Measurements from ENCODE around the gene GRM3.

Gene GRM3

GRCh38 chr7:86790383-86790782 is 146.7 kb downstream of the GRM3 start:
- DNase-seq, result no peak

- DNase-seq, result no peak
Observed at GRCh38 chr7:86792260-86792659, 148.6 kb downstream of the GRM3 start.

- DNase-seq, result no peak
Observed at GRCh38 chr7:86793136-86793535, 149.4 kb downstream of the GRM3 start.

GRCh38 chr7:86814661-86815379 is 171.1 kb downstream of the GRM3 start:
- DNase-seq, result no peak

GRCh38 chr7:86815556-86815955 is 171.8 kb downstream of the GRM3 start:
- DNase-seq, result no peak

GRCh38 chr7:86818903-86819302 is 175.2 kb downstream of the GRM3 start:
- DNase-seq, result no peak

- DNase-seq, result no peak
Observed at GRCh38 chr7:86823769-86824168, 180.1 kb downstream of the GRM3 start.

- DNase-seq, result no peak
Observed at GRCh38 chr7:86825264-86825663, 181.6 kb downstream of the GRM3 start.

GRCh38 chr7:86826948-86827347 is 183.2 kb downstream of the GRM3 start:
- DNase-seq, result no peak

- DNase-seq, result no peak
Observed at GRCh38 chr7:86833360-86833759, 189.7 kb downstream of the GRM3 start.

GRCh38 chr7:86837235-86837634 is 193.5 kb downstream of the GRM3 start:
- no peak for DNase-seq

- DNase-seq, result no peak
Observed at GRCh38 chr7:86844608-86845007, 200.9 kb downstream of the GRM3 start.

- no peak for DNase-seq
Observed at GRCh38 chr7:86846494-86847190, 202.9 kb downstream of the GRM3 start.

GRCh38 chr7:86848226-86848625 is 204.5 kb downstream of the GRM3 start:
- DNase-seq, result no peak

GRCh38 chr7:86851566-86851965 is 207.9 kb downstream of the GRM3 start:
- no peak for DNase-seq

- DNase-seq, result no peak
Observed at GRCh38 chr7:86863452-86863851, 219.7 kb downstream of the GRM3 start.

GRCh38 chr7:86867163-86867762 is 223.6 kb downstream of the GRM3 start:
- no peak for DNase-seq

GRCh38 chr7:86876146-86876545 is 232.4 kb downstream of the GRM3 start:
- DNase-seq, result no peak

GRCh38 chr7:86884152-86884551 is 240.4 kb downstream of the GRM3 start:
- DNase-seq, result no peak

- no peak for DNase-seq
Observed at GRCh38 chr7:86889501-86889900, 245.8 kb downstream of the GRM3 start.

- no peak for DNase-seq
Observed at GRCh38 chr7:86898171-86898570, 254.5 kb downstream of the GRM3 start.

GRCh38 chr7:86900886-86901285 is 257.2 kb downstream of the GRM3 start:
- DNase-seq, result no peak

- DNase-seq, result no peak
Observed at GRCh38 chr7:86904949-86905834, 261.5 kb downstream of the GRM3 start.

All from stimulated activated CD4-positive, alpha-beta T cell treated with anti-CD3 and anti-CD28 coated beads, Interleukin-4, amount 100 ng/mL, for 4 hours (primary cell).